Psoas muscle (tissue), 8 donors: ENCODE data around the gene PLCD1. TPM values are rescaled to one million over a fixed set of nuclear protein-coding genes. Genes with fewer than 3 reads are reported as not detected.

Source experiments
- ATAC-seq, 4 donors: fragments of 200-7000 bp; cut with Tn5 transposase; one replicate each; pipeline ENCODE4 v1.9.1; 2020; ENCODE audit warnings: moderate library complexity in 3 of 4, mild to moderate bottlenecking in 2 of 4
- DNase-seq, 2 donors: peaks; one replicate each; pipeline ENCODE4 v3.0.0-alpha.2; 2020
- H3K27ac ChIP-seq: fragments of 200-600 bp; one replicate; pipeline ENCODE4 v1.8.0; 2022
- H3K27me3 ChIP-seq, 3 donors: fragments of 200-600 bp in 1 of 3; one replicate each; pipeline versions ENCODE4 v1.6.1 to v1.8.0; 2013 to 2022; ENCODE audit warnings: low read length in 2 of 3, mild to moderate bottlenecking in 2 of 3, moderate library complexity in 1 of 3; ENCODE audit not compliant: insufficient read depth in 3 of 3
- H3K36me3 ChIP-seq, 2 donors: fragments of 200-600 bp in 1 of 2; one replicate each; pipeline versions ENCODE4 v1.6.1 to v1.8.0; 2013 to 2022; ENCODE audit warnings: low read depth in 1 of 2, mild to moderate bottlenecking in 1 of 2, moderate library complexity in 1 of 2; ENCODE audit not compliant: insufficient read depth in 1 of 2
- H3K4me1 ChIP-seq: fragments of 200-600 bp; one replicate; pipeline ENCODE4 v1.8.0; 2022
- H3K4me3 ChIP-seq: fragments of 200-600 bp; one replicate; pipeline ENCODE4 v1.8.0; 2022; ENCODE audit warnings: mild to moderate bottlenecking
- H3K9me3 ChIP-seq: fragments of 200-600 bp; one replicate; pipeline ENCODE4 v1.8.0; 2022
- CTCF ChIP-seq: fragments of 200-600 bp; IDR thresholded peaks from one replicate; pipeline ENCODE4 v1.8.0; 2022; ENCODE audit warnings: antibody characterized with exemption
- WGBS, 3 donors: extraction: QIAGEN DNeasy Blood & Tissue Kit; methylation state at CpG; one replicate each; pipeline versions ENCODE4 v1.1.6 to v1.1.7; 2013; 5-methylcytosine and 5-hydroxymethylcytosine counted together
- intact Hi-C, 2 donors: fragments of 100-400 bp; cut with DNase I; formaldehyde crosslinking; loops; one replicate each; pipeline versions ENCODE4 v1.11.0 to v1.14.2; 2022
- polyA plus RNA-seq, 3 donors: library from polyadenylated mRNA; stranded (reverse); fragments of 200-250 nt; gene quantifications; one replicate each; pipeline ENCODE4 v1.2.3, GENCODE V29; 2013
- total RNA-seq, 4 donors: library from RNA; stranded (reverse); fragmentation: NEBNext Ultra II Directional in 2 of 4; extraction: Animal tissue kit (Norgen Biotek cat#: 25700) in 2 of 4; gene quantifications; one replicate each; pipeline versions ENCODE4 v1.2.1 to v1.2.4, GENCODE V29; 2021 to 2023
- donor health status: healthy with polysubstance abuse.
- donor health status: DM: no; HTN: no; CAD: no; lungs with moderate emphysema.
- donor health status: Bipolar disorder and iron deficiency.
- donor health status: healthy.
- donor health status: DM: yes; HTN: yes; CAD: no.
- donor health status: DM: no; HTN: no; CAD: no.
- donor health status: DM: no; HTN: no; CAD: no.
- donor health status: DM: yes; HTN: yes; CAD: no.

Gene PLCD1
- total and polyA plus RNA-seq, 7 donors = 2.4 to 7.9 (median 4.8) TPM

- DNase-seq = peak; percentile 60 to 76
- intact Hi-C loops = no loop called here
- no peaks in the 10 kb centered on the region for H3K27me3 ChIP-seq
- TF ChIP-seq CTCF = peak; percentile 78
- no peaks in the 10 kb centered on the region for H3K36me3 ChIP-seq
- ATAC-seq = peak; percentile 31 to 57 (median 54)
- H3K4me3 ChIP-seq = no peak overlapping the region
- 55 to 58% (median 58%) methylated on average over 7 of the region's 7 CpGs for WGBS, 3 donors
- H3K9me3 ChIP-seq = no peaks in the 10 kb centered on the region
- H3K27ac ChIP-seq = no peak overlapping the region
- peaks cover 4% of the 10 kb centered on the region for H3K4me1 ChIP-seq
These were observed 32.6 kb downstream of the PLCD1 start for GRCh38 chr3:37996785-37997301.

GRCh38 chr3:37995652-37996641 lies 33.5 kb downstream of the PLCD1 start:
- Histone ChIP-seq H3K4me3 (no peak overlapping the region), H3K27me3 (no peaks in the 10 kb centered on the region), H3K9me3 (no peaks in the 10 kb centered on the region), H3K27ac (no peak overlapping the region), H3K4me1 (peaks cover 4% of the 10 kb centered on the region), H3K36me3 (no peaks in the 10 kb centered on the region)
- intact Hi-C loops = no loop called here
- TF ChIP-seq CTCF = no peak
- 84 to 90% (median 89%) methylated on average over 10 of the region's 10 CpGs for WGBS, 3 donors
- DNase-seq (no peak), ATAC-seq (no peak)

GRCh38 chr3:37994639-37994972 lies 34.8 kb downstream of the PLCD1 start:
- intact Hi-C loops = no loop called here
- WGBS, 3 donors = 24 to 47% (median 28%) methylated on average over 2 of the region's 2 CpGs
- Histone ChIP-seq H3K27ac (peak overlapping the region; percentile 67), H3K27me3 (no peaks in the 10 kb centered on the region), H3K4me1 (peaks cover 4% of the 10 kb centered on the region), H3K9me3 (no peaks in the 10 kb centered on the region), H3K4me3 (peak overlapping the region; percentile 71), H3K36me3 (no peaks in the 10 kb centered on the region)
- DNase-seq = no peak
- TF ChIP-seq CTCF = no peak
- ATAC-seq = no peak

GRCh38 chr3:37993820-37994638 lies 35.4 kb downstream of the PLCD1 start:
- peak overlapping the region; percentile 71 for H3K4me3 ChIP-seq
- intact Hi-C loops = no loop called here
- H3K27me3 ChIP-seq = no peaks in the 10 kb centered on the region
- DNase-seq = peak; percentile 88 to 89
- no peaks in the 10 kb centered on the region for H3K9me3 ChIP-seq
- WGBS, 3 donors = 6 to 8% (median 7%) methylated on average over 48 to 49 of the region's 49 CpGs
- H3K36me3 ChIP-seq = no peaks in the 10 kb centered on the region
- H3K27ac ChIP-seq = peak overlapping the region; percentile 67
- TF ChIP-seq CTCF = no peak
- ATAC-seq = peak; percentile 49 to 56 (median 55)
- H3K4me1 ChIP-seq = no peaks in the 10 kb centered on the region
